ENCODE measurements around the gene TUBGCP6.

DNA sequence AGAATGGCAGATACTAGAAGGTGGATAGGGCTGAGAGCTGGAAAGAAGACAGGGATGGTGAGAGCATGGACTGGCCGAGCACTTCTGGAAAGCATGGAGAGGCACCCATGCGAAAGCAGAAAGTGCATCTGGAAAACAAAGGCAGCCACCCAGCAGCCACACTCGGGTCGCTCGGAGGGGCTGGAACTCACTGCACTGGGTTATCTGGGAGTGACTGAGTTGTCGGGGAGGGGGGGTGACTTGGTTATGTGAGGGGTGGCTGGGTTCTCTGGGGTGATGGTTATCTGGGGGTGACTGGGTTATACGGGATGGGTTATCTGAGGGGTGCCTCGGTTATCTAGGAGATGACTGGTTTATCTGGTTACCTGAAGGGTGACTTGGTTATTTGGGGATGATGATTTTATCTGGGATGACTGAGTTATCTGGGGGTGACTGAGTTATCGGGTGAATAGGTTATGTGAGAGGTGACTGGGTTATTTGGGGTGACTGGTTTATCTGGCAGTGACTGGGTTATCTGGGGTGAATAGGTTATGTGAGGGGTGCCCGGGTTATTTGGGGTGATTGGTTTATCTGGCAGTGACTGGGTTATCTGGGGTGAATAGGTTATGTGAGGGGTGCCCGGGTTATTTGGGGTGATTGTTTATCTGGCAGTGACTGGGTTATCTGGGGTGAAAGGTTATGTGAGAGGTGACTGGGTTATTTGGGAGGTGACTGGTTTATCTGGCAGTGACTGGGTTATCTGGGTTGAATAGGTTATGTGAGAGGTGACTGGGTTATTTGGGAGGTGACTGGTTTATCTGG is 76.9 kb downstream of the TUBGCP6 start:
- TF ChIP-seq, protein P1, sequence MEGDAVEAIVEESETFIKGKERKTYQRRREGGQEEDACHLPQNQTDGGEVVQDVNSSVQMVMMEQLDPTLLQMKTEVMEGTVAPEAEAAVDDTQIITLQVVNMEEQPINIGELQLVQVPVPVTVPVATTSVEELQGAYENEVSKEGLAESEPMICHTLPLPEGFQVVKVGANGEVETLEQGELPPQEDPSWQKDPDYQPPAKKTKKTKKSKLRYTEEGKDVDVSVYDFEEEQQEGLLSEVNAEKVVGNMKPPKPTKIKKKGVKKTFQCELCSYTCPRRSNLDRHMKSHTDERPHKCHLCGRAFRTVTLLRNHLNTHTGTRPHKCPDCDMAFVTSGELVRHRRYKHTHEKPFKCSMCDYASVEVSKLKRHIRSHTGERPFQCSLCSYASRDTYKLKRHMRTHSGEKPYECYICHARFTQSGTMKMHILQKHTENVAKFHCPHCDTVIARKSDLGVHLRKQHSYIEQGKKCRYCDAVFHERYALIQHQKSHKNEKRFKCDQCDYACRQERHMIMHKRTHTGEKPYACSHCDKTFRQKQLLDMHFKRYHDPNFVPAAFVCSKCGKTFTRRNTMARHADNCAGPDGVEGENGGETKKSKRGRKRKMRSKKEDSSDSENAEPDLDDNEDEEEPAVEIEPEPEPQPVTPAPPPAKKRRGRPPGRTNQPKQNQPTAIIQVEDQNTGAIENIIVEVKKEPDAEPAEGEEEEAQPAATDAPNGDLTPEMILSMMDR (IDR thresholded peaks at IDR 0.05), result no peak
- TF ChIP-seq POLR2A (IDR thresholded peaks at IDR 0.05), result no peak

Data from breast epithelium (tissue), 3 donors.